Stimulated activated CD4-positive, alpha-beta T cell treated with anti-CD3 and anti-CD28 coated beads, Interleukin-1b, Interleukin-23, amount 100 ng/mL, for 1 hour (primary cell): ENCODE data around the gene ELOA.
"Not testable (repeated sequence)": the region's sequence is repeated elsewhere in the genome, so short reads cannot be mapped to it uniquely, and the experiment has no call there.

Experiments
- DNase-seq, 2 donors: peaks; one replicate each; pipeline ENCODE4 v3.0.0-alpha.2; 2020; ENCODE audit warnings: low read depth in 2 of 2

The ELOA gene

GRCh38 chr1:23736437-23737134, 6.7 kb upstream of the ELOA start:
- no peak for DNase-seq

- no peak for DNase-seq
These were observed 1.7 kb upstream of the ELOA start for GRCh38 chr1:23741609-23742008.

GRCh38 chr1:23742670-23743286, 493 bp upstream of the ELOA start:
- peak in 1 of 2 donors; percentile 17 for DNase-seq

- no peak for DNase-seq
These were observed 2.2 kb downstream of the ELOA start for GRCh38 chr1:23745515-23745914.

- DNase-seq: no peak
These were observed 4.7 kb downstream of the ELOA start for GRCh38 chr1:23748016-23748415.

- no peak for DNase-seq
These were observed 8.0 kb downstream of the ELOA start for GRCh38 chr1:23751050-23751814.

- DNase-seq: no peak
These were observed 8.5 kb downstream of the ELOA start for GRCh38 chr1:23751815-23752200.

- DNase-seq: no peak
These were observed 9.6 kb downstream of the ELOA start for GRCh38 chr1:23752909-23753308.

- no peak for DNase-seq
These were observed 13.4 kb downstream of the ELOA start for GRCh38 chr1:23756676-23757075.

- no peak for DNase-seq
These were observed 14.5 kb downstream of the ELOA start for GRCh38 chr1:23757812-23758211.

- no peak for DNase-seq
These were observed 16.0 kb downstream of the ELOA start for GRCh38 chr1:23759277-23759676.

GRCh38 chr1:23763041-23763577, 19.8 kb downstream of the ELOA start:
- DNase-seq: no peak

- no peak for DNase-seq
These were observed 25.5 kb downstream of the ELOA start for GRCh38 chr1:23768733-23769132.

GRCh38 chr1:23772049-23772853, 29.0 kb downstream of the ELOA start:
- DNase-seq: peak; percentile 66 to 78

- no peak for DNase-seq
These were observed 29.6 kb downstream of the ELOA start for GRCh38 chr1:23772854-23773242.

GRCh38 chr1:23774174-23774880, 31.1 kb downstream of the ELOA start:
- no peak for DNase-seq

- no peak for DNase-seq
These were observed 32.9 kb downstream of the ELOA start for GRCh38 chr1:23776217-23776616.

GRCh38 chr1:23777979-23778814, 34.9 kb downstream of the ELOA start, which contains the start of gene PITHD1:
PITHD1 (plus strand) TSS chr1:23778418; CDS start chr1:23778516, 98 bp downstream.
- DNase-seq: peak; percentile 48 to 56

- no peak for DNase-seq
These were observed 36.6 kb downstream of the ELOA start for GRCh38 chr1:23779826-23780371.

GRCh38 chr1:23783141-23783540, 39.9 kb downstream of the ELOA start:
- not testable (repeated sequence) for DNase-seq
